GM12892 (cell line): Measurements from ENCODE around the gene TRDMT1.

Experiments
- POLR2A ChIP-seq: IDR thresholded peaks from 2 replicates; pipeline ENCODE4 v1.6.1; 2011; ENCODE audit warnings: low read depth, low read length, control low read depth
- POLR2AphosphoS5 ChIP-seq: IDR thresholded peaks from 2 replicates; pipeline ENCODE4 v1.6.1; 2011; ENCODE audit warnings: low read depth, low read length, control low read depth
- TAF1 ChIP-seq: IDR thresholded peaks from 2 replicates; pipeline ENCODE4 v1.6.1; 2011; ENCODE audit warnings: low read depth, mild to moderate bottlenecking, control low read depth, low read length, borderline replicate concordance

- TF ChIP-seq POLR2AphosphoS5 (no peak), TAF1 (no peak), POLR2A (no peak)
Measured at GRCh38 chr10:17209881-17210280, 8.4 kb upstream of the TRDMT1 start.
